A673 (cell line): Measurements from ENCODE around the gene GPR68.

Experiments
- CTCF ChIP-seq: fragments of 300-800, 200-600 bp; sonication (generic); conservative IDR thresholded peaks from 2 replicates; pipeline ENCODE4 v1.5.1; 2017; ENCODE audit warnings: low read depth, mild to moderate bottlenecking, antibody characterized with exemption, low read length, moderate library complexity, mixed read lengths
- EZH2 ChIP-seq: fragments of 200-600 bp; sonication (generic); IDR thresholded peaks from 2 replicates; pipeline ENCODE4 v1.6.1; 2017; ENCODE audit warnings: borderline replicate concordance, low read depth, mild to moderate bottlenecking, mixed read lengths, antibody characterized with exemption, low read length; ENCODE audit not compliant: poor library complexity, severe bottlenecking

GRCh38 chr14:91284146-91284790 is 39.8 kb upstream of the GPR68 start:
- TF ChIP-seq CTCF (no peak), EZH2 (no peak)
